Right renal cortex interstitium (tissue), 3 donors: Measurements from ENCODE around the gene RAB1A. TPM values are rescaled to one million over a fixed set of nuclear protein-coding genes. Genes with fewer than 3 reads are reported as not detected.

ENCODE experiments used
- DNase-seq, 3 donors: peaks; one replicate each; pipeline ENCODE4 v3.0.0-alpha.2; 2013; ENCODE audit warnings: low read depth in 3 of 3, low spot score in 2 of 3
- polyA plus RNA-seq, 3 donors: library from polyadenylated mRNA; unstranded; fragments of 120-200 nt; gene quantifications; one replicate each; pipeline ENCODE4 v1.2.1, GENCODE V29; 2013; ENCODE audit not compliant: insufficient read length in 3 of 3

RAB1A gene
- polyA plus RNA-seq, 3 donors, result 268 to 288 (median 277) TPM

GRCh38 chr2:65064728-65065552, 65.0 kb downstream of the RAB1A start:
- no peak for DNase-seq

GRCh38 chr2:65062843-65063825, 66.8 kb downstream of the RAB1A start:
- DNase-seq, result no peak

GRCh38 chr2:65061910-65062339, 68.0 kb downstream of the RAB1A start:
- no peak for DNase-seq

- no peak for DNase-seq
These were observed 68.6 kb downstream of the RAB1A start for GRCh38 chr2:65061146-65061909.

GRCh38 chr2:65059071-65059470, 70.8 kb downstream of the RAB1A start:
- DNase-seq, result no peak

- DNase-seq, result no peak
These were observed 72.4 kb downstream of the RAB1A start for GRCh38 chr2:65057391-65058052.

- no peak for DNase-seq
These were observed 72.9 kb downstream of the RAB1A start for GRCh38 chr2:65057054-65057375.

- peak; percentile 89 to 94 (median 90) for DNase-seq
These were observed 73.5 kb downstream of the RAB1A start, which contains the start of gene CEP68 for GRCh38 chr2:65056215-65057053. Gene CEP68, plus strand, starts transcription at chr2:65056416. Its CDS starts 13,029 bp downstream, at chr2:65069445.

GRCh38 chr2:65055422-65056214, 74.3 kb downstream of the RAB1A start:
- no peak for DNase-seq

- DNase-seq, result no peak
These were observed 75.0 kb downstream of the RAB1A start for GRCh38 chr2:65054749-65055421.

- no peak for DNase-seq
These were observed 76.7 kb downstream of the RAB1A start for GRCh38 chr2:65053199-65053598.

- DNase-seq, result no peak
These were observed 79.0 kb downstream of the RAB1A start for GRCh38 chr2:65050931-65051330.

- no peak for DNase-seq
These were observed 80.8 kb downstream of the RAB1A start for GRCh38 chr2:65049010-65049639.

GRCh38 chr2:65046633-65047407, 83.1 kb downstream of the RAB1A start:
- DNase-seq, result no peak

GRCh38 chr2:65045651-65046050, 84.3 kb downstream of the RAB1A start:
- no peak for DNase-seq

GRCh38 chr2:65044097-65044735, 85.7 kb downstream of the RAB1A start:
- no peak for DNase-seq
